Activated CD8-positive, alpha-beta T cell treated with anti-CD3 and anti-CD28 coated beads for 36 hours (primary cell): ENCODE results near the gene PDSS2. TPM values are rescaled to one million over a fixed set of nuclear protein-coding genes. Genes with fewer than 3 reads are reported as not detected.

Source experiments
- ATAC-seq: fragments of 200-7000 bp; cut with Tn5 transposase; one replicate; pipeline ENCODE4 v1.10.0; 2021; ENCODE audit warnings: mild to moderate bottlenecking, moderate library complexity
- CTCF ChIA-PET: fragments of 350-600 bp; sonication (Branson Sonifier 250); formaldehyde crosslinking; loops from one replicate; lab custom pipeline; 2021; ENCODE audit warnings: antibody characterized with exemption; lab: Charles Lee
- POLR2A ChIA-PET: fragments of 350-600 bp; sonication (Branson Sonifier 250); formaldehyde crosslinking; loops from one replicate; lab custom pipeline; 2021; ENCODE audit warnings: antibody characterized with exemption; lab: Charles Lee
- DNase-seq: peaks from one replicate; pipeline ENCODE4 v3.0.0-alpha.2; 2020
- H3K27ac Mint-ChIP-seq: one replicate; pipeline ENCODE4 v1.8.0; 2021; ENCODE audit warnings: mild to moderate bottlenecking, mixed read lengths
- H3K27me3 Mint-ChIP-seq: one replicate; pipeline ENCODE4 v1.8.0; 2021; ENCODE audit warnings: mixed read lengths
- H3K36me3 Mint-ChIP-seq: one replicate; pipeline ENCODE4 v1.8.0; 2021; ENCODE audit warnings: low read depth, mixed read lengths
- H3K4me1 Mint-ChIP-seq: one replicate; pipeline ENCODE4 v1.8.0; 2021; ENCODE audit warnings: low read depth, mixed read lengths
- H3K4me3 Mint-ChIP-seq: one replicate; pipeline ENCODE4 v1.8.0; 2021; ENCODE audit warnings: mild to moderate bottlenecking, moderate library complexity, mixed read lengths
- H3K9me3 Mint-ChIP-seq: one replicate; pipeline ENCODE4 v1.8.0; 2021; ENCODE audit warnings: mixed read lengths
- intact Hi-C: fragments of 100-400 bp; cut with micrococcal nuclease; formaldehyde crosslinking; loops from one replicate; pipeline ENCODE4 v1.10.0; 2022
- total RNA-seq, 2 experiments: library from RNA; stranded (reverse); gene quantifications; one replicate each; pipeline ENCODE4 v1.2.3, GENCODE V29; 2021
- TF ChIP-seq, protein P1 (sequence below): fragments of 200-600 bp; IDR thresholded peaks from one replicate; pipeline ENCODE4 v1.8.0; 2022; ENCODE audit warnings: antibody characterized with exemption, mild to moderate bottlenecking

The PDSS2 gene, protein sequence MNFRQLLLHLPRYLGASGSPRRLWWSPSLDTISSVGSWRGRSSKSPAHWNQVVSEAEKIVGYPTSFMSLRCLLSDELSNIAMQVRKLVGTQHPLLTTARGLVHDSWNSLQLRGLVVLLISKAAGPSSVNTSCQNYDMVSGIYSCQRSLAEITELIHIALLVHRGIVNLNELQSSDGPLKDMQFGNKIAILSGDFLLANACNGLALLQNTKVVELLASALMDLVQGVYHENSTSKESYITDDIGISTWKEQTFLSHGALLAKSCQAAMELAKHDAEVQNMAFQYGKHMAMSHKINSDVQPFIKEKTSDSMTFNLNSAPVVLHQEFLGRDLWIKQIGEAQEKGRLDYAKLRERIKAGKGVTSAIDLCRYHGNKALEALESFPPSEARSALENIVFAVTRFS
- total RNA-seq, result 10 to 100 TPM; 13.2 to 14.8 TPM

DNA sequence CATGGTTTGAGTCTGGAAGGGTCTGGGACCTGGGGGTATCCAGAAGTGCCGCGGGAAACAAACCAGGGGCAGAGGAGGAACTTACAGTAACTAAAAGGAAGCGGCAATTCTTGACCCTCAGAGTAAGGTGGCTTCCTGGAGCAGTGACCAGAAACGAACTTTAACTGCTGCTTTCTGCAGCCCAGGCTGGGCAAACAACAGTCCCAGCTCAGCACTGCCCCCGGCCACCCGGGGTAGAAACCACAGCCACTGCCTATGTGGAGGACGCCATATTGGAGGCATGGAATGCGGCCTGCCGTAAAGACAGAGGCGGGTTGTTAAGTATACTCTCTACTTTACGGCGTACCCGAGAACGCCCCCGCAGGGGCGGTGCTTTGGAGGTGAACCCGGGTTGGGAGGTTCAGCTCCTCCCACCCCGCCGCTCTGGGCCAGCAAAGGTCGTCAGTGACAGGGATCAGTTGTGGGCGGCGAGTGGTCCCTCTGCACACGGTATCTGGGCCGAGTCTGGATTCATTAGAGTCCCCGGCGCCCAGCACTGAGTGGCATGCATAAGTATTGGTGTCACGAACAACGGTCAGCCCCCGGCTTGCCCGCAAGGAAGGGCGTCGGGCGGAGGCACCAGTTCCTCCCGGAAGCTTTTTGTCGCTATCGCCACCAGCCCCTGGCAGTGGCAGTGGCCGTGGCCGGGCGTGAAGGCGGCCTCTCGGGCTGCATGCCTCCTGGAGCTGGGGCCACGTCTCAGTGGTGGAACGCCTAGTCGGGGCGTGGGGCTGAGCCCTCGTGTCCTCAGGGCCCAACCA is at the start of gene PDSS2:
PDSS2 (minus strand) TSS at position 282 of the 800 bp plus-strand sequence; CDS start at position 3, 279 bp downstream.
- H3K4me1 Mint-ChIP-seq, result peaks cover 15% of the 10 kb centered on the region
- peak; percentile 97 for ATAC-seq
- POLR2A ChIA-PET, result interaction anchor here (0.6 to 1.9 kb wide), 15 partner anchors 8 to 709 kb away, joined by 3 to 11 read pairs (median 3); partner anchors contain the start of gene SCML4
- CTCF ChIA-PET, result interaction anchor here (0.8 to 2.2 kb wide), 14 partner anchors 11 to 372 kb away, joined by 3 to 8 read pairs (median 3); partner anchors contain the start of gene BEND3
- DNase-seq, result peak; percentile 100
- no peaks in the 10 kb centered on the region for H3K9me3 Mint-ChIP-seq
- H3K4me3 Mint-ChIP-seq, result peak within 1 kb of the TSS; percentile 86
- peak within 1 kb of the TSS; percentile 90 for H3K27ac Mint-ChIP-seq
- H3K27me3 Mint-ChIP-seq, result no peaks in the 10 kb centered on the region
- TF ChIP-seq, protein P1, sequence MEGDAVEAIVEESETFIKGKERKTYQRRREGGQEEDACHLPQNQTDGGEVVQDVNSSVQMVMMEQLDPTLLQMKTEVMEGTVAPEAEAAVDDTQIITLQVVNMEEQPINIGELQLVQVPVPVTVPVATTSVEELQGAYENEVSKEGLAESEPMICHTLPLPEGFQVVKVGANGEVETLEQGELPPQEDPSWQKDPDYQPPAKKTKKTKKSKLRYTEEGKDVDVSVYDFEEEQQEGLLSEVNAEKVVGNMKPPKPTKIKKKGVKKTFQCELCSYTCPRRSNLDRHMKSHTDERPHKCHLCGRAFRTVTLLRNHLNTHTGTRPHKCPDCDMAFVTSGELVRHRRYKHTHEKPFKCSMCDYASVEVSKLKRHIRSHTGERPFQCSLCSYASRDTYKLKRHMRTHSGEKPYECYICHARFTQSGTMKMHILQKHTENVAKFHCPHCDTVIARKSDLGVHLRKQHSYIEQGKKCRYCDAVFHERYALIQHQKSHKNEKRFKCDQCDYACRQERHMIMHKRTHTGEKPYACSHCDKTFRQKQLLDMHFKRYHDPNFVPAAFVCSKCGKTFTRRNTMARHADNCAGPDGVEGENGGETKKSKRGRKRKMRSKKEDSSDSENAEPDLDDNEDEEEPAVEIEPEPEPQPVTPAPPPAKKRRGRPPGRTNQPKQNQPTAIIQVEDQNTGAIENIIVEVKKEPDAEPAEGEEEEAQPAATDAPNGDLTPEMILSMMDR, result no peak
- intact Hi-C loops, result no loop called here
- H3K36me3 Mint-ChIP-seq, result peaks cover under 1% of the 10 kb centered on the region

DNA sequence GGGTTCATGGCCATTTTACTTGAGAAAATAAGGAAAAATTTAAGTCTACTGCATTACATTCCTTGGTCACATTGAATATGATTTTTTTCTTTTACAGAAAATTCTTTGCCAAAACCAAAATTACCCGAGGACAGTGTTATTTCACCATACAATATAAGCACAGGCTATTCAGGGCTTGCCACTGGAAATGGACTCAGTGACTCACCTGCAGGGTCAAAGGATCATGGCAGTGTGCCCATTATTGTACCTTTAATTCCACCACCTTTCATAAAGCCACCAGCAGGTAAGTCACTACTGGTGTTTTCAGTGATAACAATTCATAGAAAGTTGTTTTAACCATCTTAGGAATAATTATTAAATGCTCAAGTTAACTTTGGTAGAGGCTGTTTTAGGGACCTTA is 46.8 kb upstream of the PDSS2 start:
- intact Hi-C loops, result no loop called here
- POLR2A ChIA-PET, result no interaction called here
- CTCF ChIA-PET, result no interaction called here
- TF ChIP-seq, protein P1, result no peak
- DNase-seq (no peak), ATAC-seq (no peak)
- Mint-ChIP-seq H3K9me3 (no peaks in the 10 kb centered on the region), H3K27me3 (peaks cover 12% of the 10 kb centered on the region), H3K36me3 (no peaks in the 10 kb centered on the region), H3K4me1 (no peaks in the 10 kb centered on the region), H3K27ac (no peak overlapping the region), H3K4me3 (no peak overlapping the region)

DNA sequence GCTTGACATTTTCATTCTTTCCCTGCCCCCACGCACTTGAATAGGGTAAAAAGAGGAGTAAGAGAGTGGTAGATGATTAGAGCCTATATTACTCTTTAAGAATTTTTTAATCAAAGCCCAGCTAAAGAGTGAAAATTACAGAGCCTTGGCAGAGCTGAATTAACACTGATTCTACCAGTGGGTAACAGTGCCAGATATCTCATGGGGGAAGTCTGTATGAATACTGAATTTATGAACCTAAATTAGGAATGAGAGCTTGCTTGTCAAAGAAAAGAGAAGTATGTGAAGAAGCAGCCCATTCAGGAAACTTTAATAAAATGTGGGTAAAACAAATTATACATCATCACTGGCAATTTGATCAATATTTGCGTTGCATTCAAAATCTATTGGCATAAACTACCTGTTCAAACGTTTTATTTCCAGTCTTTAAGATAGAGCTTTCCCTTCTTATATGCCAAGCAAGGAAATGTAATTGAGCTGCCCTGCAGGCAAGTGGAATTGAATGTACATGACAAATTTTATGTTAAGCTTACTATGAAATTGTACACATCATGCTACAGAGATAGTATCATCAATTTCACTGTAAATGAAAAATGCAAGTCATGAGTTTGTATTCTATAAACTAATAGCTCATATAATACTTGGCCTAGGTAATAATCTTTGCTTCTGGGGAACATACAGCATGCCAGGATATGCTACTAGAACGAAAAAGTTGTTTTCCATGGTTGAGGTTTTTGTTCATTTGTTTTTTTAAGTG is 45.1 kb upstream of the PDSS2 start:
- POLR2A ChIA-PET, result interaction anchor here (0.8 kb wide), 1 partner anchor 46 kb away, joined by 3 read pairs; no protein-coding TSS in a partner anchor
- H3K27ac Mint-ChIP-seq, result no peak overlapping the region
- H3K27me3 Mint-ChIP-seq, result peaks cover 12% of the 10 kb centered on the region
- CTCF ChIA-PET, result interaction anchor here (1.3 kb wide), 1 partner anchor 11 kb away, joined by 3 read pairs; no protein-coding TSS in a partner anchor
- H3K9me3 Mint-ChIP-seq, result no peaks in the 10 kb centered on the region
- H3K4me3 Mint-ChIP-seq, result no peak overlapping the region
- ATAC-seq (no peak), DNase-seq (no peak)
- intact Hi-C loops, result no loop called here
- H3K36me3 Mint-ChIP-seq, result no peaks in the 10 kb centered on the region
- no peaks in the 10 kb centered on the region for H3K4me1 Mint-ChIP-seq
- TF ChIP-seq, protein P1, result no peak

DNA sequence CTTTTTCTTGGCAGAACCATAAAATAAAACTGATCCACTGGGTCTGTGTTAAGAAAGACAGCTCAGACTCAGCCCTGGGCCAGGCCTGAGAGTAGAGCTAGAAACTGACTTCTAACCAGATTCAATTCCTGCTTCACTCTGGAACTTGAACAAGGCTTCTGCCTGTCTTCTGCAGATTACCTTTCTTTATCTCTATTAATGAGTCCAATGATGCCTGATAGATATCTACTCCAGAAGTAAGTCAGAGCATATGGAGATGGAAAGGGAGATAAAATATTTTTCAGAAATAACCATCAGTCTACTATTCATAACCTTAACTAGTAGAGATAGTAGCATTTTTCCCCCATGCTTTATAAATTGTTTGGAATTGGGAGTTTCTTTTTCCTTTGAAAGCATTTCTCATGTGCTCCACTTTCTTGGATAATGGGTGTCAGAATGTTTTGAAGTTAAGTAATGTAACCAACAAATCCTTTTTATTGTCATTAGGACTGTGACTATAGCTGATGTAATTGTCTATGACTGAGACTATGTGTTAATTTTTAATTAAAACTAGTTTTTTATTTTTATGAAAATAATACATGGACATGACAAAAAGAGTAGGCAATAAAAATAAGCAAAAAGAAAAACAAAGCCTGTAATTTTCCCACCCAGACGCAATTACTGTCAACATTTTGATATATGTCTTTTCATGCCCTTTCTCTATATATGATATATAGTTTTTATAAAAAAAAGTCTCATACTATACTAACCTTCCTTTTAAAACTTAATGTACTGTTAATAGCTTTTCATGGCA is 37.7 kb upstream of the PDSS2 start:
- Mint-ChIP-seq H3K9me3 (no peaks in the 10 kb centered on the region), H3K27ac (no peak overlapping the region), H3K4me3 (no peak overlapping the region), H3K27me3 (peaks cover 19% of the 10 kb centered on the region), H3K36me3 (no peaks in the 10 kb centered on the region), H3K4me1 (no peaks in the 10 kb centered on the region)
- no peak for ATAC-seq
- TF ChIP-seq, protein P1, result no peak
- ChIA-PET CTCF (no interaction called here), POLR2A (no interaction called here)
- DNase-seq, result no peak
- intact Hi-C loops, result no loop called here
